K562 (cell line): ENCODE measurements around the gene AKR1D1. TPM values are rescaled to one million over a fixed set of nuclear protein-coding genes. Genes with fewer than 3 reads are reported as not detected.
A peak's percentile ranks its signal among the peaks of the same experiment; 100 is the strongest.
"Not testable (repeated sequence)": the region's sequence is repeated elsewhere in the genome, so short reads cannot be mapped to it uniquely, and the experiment has no call there.

Experiments
- ATAC-seq: fragments of 200-7000 bp; cut with Tn5 transposase; 3 replicates; pipeline ENCODE4 v1.9.1; 2020; ENCODE audit warnings: moderate library complexity
- BruUV-seq: library from RNA; stranded (reverse); fragments of 400-500 nt; replicated peaks from 2 replicates; lab custom pipeline; 2021; lab: Mats Ljungman, UMichigan
- CTCF ChIA-PET: fragments of 300-600 bp; formaldehyde crosslinking; extraction: SDS; loops from one replicate; lab custom pipeline; 2021; ENCODE audit warnings: low intra/inter-chr PET ratio; lab: Yijun Ruan, JAX
- POLR2A ChIA-PET: fragments of 300-600, 350-650 bp; sonication (Branson Sonifier 250); formaldehyde crosslinking; extraction: SDS; loops from one replicate; lab custom pipeline; 2021; ENCODE audit warnings: antibody characterized with exemption, inconsistent platforms; lab: Yijun Ruan, JAX
- DNase-seq, 4 experiments: peaks; one replicate each; pipeline versions ENCODE4 v3.0.0 to v3.0.0-alpha.2; 2011 to 2018; ENCODE audit warnings: low spot score in 3 of 4, mixed read lengths in 3 of 4; ENCODE audit errors: extremely low read depth in 1 of 4
- FAIRE-seq: peaks from 2 replicates; lab custom pipeline; 2011; peaks lifted over from hg19 to GRCh38; lab: Jason Lieb, UNC
- H2AFZ ChIP-seq: 2 replicates; pipeline ENCODE4 v1.6.0; 2011; ENCODE audit warnings: low read depth, low read length, control low read depth, inconsistent platforms
- H3K27ac ChIP-seq: fragments of 200-600 bp; 3 replicates; pipeline ENCODE4 v1.8.0; 2011; ENCODE audit warnings: low read depth, mild to moderate bottlenecking, control low read depth, inconsistent platforms, low read length, moderate library complexity, mixed read lengths; ENCODE audit errors: extremely low read depth
- H3K27me3 ChIP-seq, 2 experiments: fragments of 300-600 bp in 1 of 2; 2 replicates in 1 of 2; 3 replicates in 1 of 2; pipeline versions ENCODE4 v1.6.0 to v1.8.0; 2011; ENCODE audit warnings: inconsistent platforms in 2 of 2, low read length in 2 of 2, mild to moderate bottlenecking in 1 of 2, mixed read lengths in 1 of 2, moderate library complexity in 1 of 2; ENCODE audit not compliant: control insufficient read depth in 2 of 2, insufficient read depth in 2 of 2
- H3K36me3 ChIP-seq: fragments of 300-600 bp; 3 replicates; pipeline ENCODE4 v1.8.0; 2011; ENCODE audit warnings: mild to moderate bottlenecking, low read length, inconsistent platforms; ENCODE audit not compliant: control insufficient read depth, insufficient read depth
- H3K4me1 ChIP-seq, 2 experiments: fragments of 200-600 bp in 1 of 2; replicated peaks in 1 of 2; 2 replicates in 1 of 2; 3 replicates in 1 of 2; pipeline versions ENCODE4 v1.5.1 to v1.8.0; 2011; ENCODE audit warnings: inconsistent platforms in 2 of 2, low read length in 2 of 2, mild to moderate bottlenecking in 1 of 2, mixed read lengths in 1 of 2, moderate library complexity in 1 of 2; ENCODE audit not compliant: control insufficient read depth in 2 of 2, insufficient read depth in 2 of 2
- H3K4me2 ChIP-seq: 2 replicates; pipeline ENCODE4 v1.6.1; 2011; ENCODE audit warnings: low read length, control low read depth, inconsistent platforms, mixed read lengths; ENCODE audit not compliant: insufficient read depth
- H3K4me3 ChIP-seq: fragments of 200-600 bp; sonication (generic), shearing (Covaris generic); 2 replicates; pipeline ENCODE4 v1.5.1; 2016; ENCODE audit warnings: control low read depth, inconsistent platforms
- H3K79me2 ChIP-seq: fragments of 200-600 bp; 3 replicates; pipeline ENCODE4 v1.8.0; 2011; ENCODE audit warnings: low read length, inconsistent platforms; ENCODE audit not compliant: control insufficient read depth, insufficient read depth
- H3K9ac ChIP-seq, 2 experiments: 2 replicates each; pipeline versions ENCODE4 v1.6.0 to v1.6.1; 2011; ENCODE audit warnings: low read depth in 2 of 2, low read length in 2 of 2, control low read depth in 1 of 2, inconsistent platforms in 1 of 2, mild to moderate bottlenecking in 1 of 2, mixed read lengths in 1 of 2; ENCODE audit not compliant: insufficient read depth in 1 of 2
- H3K9me1 ChIP-seq: one replicate; pipeline ENCODE4 v1.6.0; 2011; ENCODE audit warnings: inconsistent platforms, mild to moderate bottlenecking, low read length, moderate library complexity; ENCODE audit not compliant: control insufficient read depth, insufficient read depth
- H3K9me3 ChIP-seq: replicated peaks from 2 replicates; pipeline ENCODE4 v1.5.1; 2011; ENCODE audit warnings: low read depth, low read length, inconsistent platforms; ENCODE audit not compliant: control insufficient read depth, insufficient read depth
- H4K20me1 ChIP-seq: replicated peaks from 2 replicates; pipeline ENCODE4 v1.6.1; 2011; ENCODE audit warnings: low read length, inconsistent platforms, mixed read lengths; ENCODE audit not compliant: control insufficient read depth, insufficient read depth
- CBFB ChIP-seq: sonication (generic); formaldehyde crosslinking; IDR thresholded peaks from 2 replicates; pipeline ENCODE4 v1.4.0; 2020; ENCODE audit warnings: mild to moderate bottlenecking, missing genetic modification reagents
- CREM ChIP-seq: IDR thresholded peaks from 2 replicates; pipeline ENCODE4 v1.6.1; 2014; ENCODE audit warnings: antibody characterized with exemption, low read depth
- GTF2A2 ChIP-seq: IDR thresholded peaks from 2 replicates; pipeline ENCODE4 v1.6.1; 2016; ENCODE audit warnings: mild to moderate bottlenecking, missing genetic modification characterization, missing compliant biosample characterization
- L3MBTL2 ChIP-seq: fragments of 450-650 bp; IDR thresholded peaks from 2 replicates; pipeline ENCODE4 v1.6.1; 2016; ENCODE audit warnings: mild to moderate bottlenecking, moderate library complexity
- SMARCA4 ChIP-seq: fragments of 450-650 bp; IDR thresholded peaks from 2 replicates; pipeline ENCODE4 v1.6.1; 2016
- WGBS: fragments of 100-300 bp; shearing (Covaris generic); methylation state at CpG from one replicate; pipeline ENCODE4 v1.1.6; 2016; ENCODE audit warnings: low coverage, mixed read lengths; ENCODE audit not compliant: insufficient coverage; ENCODE audit errors: missing lambda C conversion rate; 5-methylcytosine and 5-hydroxymethylcytosine counted together
- in situ Hi-C: fragments of 300-500 bp; cut with MboI; formaldehyde crosslinking; loops from 4 replicates; pipeline ENCODE4 v1.15.0; 2018; ENCODE audit warnings: inconsistent platforms, mixed read lengths
- intact Hi-C: fragments of 100-400 bp; cut with micrococcal nuclease; formaldehyde crosslinking; loops from 2 replicates; pipeline ENCODE4 v1.14.2; 2022
- polyA plus RNA-seq, 8 experiments: library from polyadenylated mRNA; depleted of rRNA in 4 of 8; stranded (reverse) in 5 of 8; unstranded in 3 of 8; fragments of >200 nt; fragmentation: Nextera tagmentation in 2 of 8; fragmentation: Illumina TruSeq in 1 of 8; extraction: Ambion mirVana in 2 of 8; extraction: Trizol in 1 of 8; gene quantifications; 2 replicates each; pipeline versions ENCODE4 v1.2.1 to v1.2.3, GENCODE V29; 2011 to 2014; ENCODE audit warnings: inconsistent platforms in 1 of 8, missing spikeins in 1 of 8
- total RNA-seq, 7 experiments: library from RNA; depleted of rRNA in 6 of 7; stranded (reverse); fragments of >200 nt in 6 of 7; fragmentation: Illumina TruSeq in 2 of 7; extraction: Trizol in 2 of 7; gene quantifications; 2 replicates each; pipeline versions ENCODE4 v1.2.1 to v1.2.3, GENCODE V29; 2011 to 2021; ENCODE audit warnings: low replicate concordance in 1 of 7
- TF ChIP-seq, protein P1 (sequence below): sonication (generic); formaldehyde crosslinking; IDR thresholded peaks from 2 replicates; pipeline ENCODE4 v1.8.1; 2023; ENCODE audit warnings: mild to moderate bottlenecking, missing genetic modification reagents
- TF ChIP-seq, protein P2 (sequence below): sonication (generic); formaldehyde crosslinking; IDR thresholded peaks from 2 replicates; pipeline ENCODE4 v1.8.1; 2023; ENCODE audit warnings: mild to moderate bottlenecking, missing genetic modification reagents

AKR1D1 gene
- total and polyA plus RNA-seq, 9 of the 15 experiments (the other 6 are each of a cell fraction or from before 2014, with no cell fraction given): not detected

DNA sequence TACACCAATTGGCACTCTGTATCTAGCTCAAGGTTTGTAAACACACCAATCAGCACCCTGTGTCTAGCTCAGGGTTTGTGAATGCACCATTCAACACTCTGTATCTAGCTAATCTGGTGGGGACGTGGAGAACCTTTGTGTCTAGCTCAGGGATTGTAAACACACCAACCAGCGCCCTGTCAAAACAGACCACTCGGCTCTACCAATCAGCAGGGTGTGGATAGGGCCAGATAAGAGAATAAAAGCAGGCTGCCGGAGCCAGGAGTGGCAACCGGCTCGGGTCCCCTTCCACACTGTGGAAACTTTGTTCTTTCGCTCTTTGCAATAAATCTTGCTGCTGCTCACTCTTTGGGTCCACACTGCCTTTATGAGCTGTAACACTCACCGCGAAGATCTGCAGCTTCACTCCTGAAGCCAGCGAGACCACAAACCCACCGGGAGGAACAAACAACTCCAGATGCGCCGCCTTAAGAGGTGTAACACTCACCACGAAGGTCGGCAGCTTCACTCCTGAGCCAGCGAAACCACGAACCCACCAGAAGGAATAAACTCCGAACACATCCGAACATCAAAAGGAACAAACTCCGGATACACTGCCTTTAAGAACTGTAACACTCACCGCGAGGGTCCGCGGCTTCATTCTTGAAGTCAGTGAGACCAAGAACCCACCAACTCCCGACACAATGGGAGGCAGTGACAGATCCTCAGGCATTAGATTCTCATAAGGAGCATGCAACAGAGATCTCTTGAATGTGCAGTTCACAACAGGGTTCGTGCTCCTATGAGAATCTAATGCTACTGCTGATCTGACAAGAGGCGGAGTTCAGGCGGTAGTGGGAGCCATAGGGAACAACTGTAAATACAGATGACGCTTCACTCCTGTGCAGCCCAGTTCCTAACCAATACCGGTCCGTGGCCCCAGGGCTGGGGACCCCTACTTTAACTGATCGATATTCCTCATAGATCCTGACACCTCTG, 70.8 kb downstream of the AKR1D1 start:
- H4K20me1 ChIP-seq, POLR2A ChIA-PET, in situ Hi-C loops, H3K79me2 ChIP-seq, CTCF ChIA-PET, H3K36me3 ChIP-seq, H3K9me3 ChIP-seq, H3K9me1 ChIP-seq, H3K4me1 ChIP-seq: not testable (repeated sequence)
- peak overlapping the region; percentile 34 to 54; a peak in 2 of 4 replicates for H3K9ac ChIP-seq
- H3K4me2 ChIP-seq: peak overlapping the region; percentile 77
- peak in 1 of 4 experiments; percentile 50 for DNase-seq
- peak; percentile 55 for FAIRE-seq
- ATAC-seq: peak; percentile 95
- peaks cover 0 to 13% of the 10 kb centered on the region in 2 experiments; a peak in 4 of 5 replicates for H3K27me3 ChIP-seq
- peak overlapping the region; percentile 26 for H3K4me3 ChIP-seq
- H3K27ac ChIP-seq: peak overlapping the region; percentile 23; the same call in 1 of the 3 replicates
- intact Hi-C loops: loop anchor here (10.0 kb wide), 1 partner anchor 242 kb away; no protein-coding TSS in a partner anchor
- BruUV-seq: TSS peak; percentile 93
- H2AFZ ChIP-seq: peak overlapping the region; percentile 91
- WGBS: 9% methylated on average over 30 of the region's 32 CpGs
- TF ChIP-seq, protein P1, sequence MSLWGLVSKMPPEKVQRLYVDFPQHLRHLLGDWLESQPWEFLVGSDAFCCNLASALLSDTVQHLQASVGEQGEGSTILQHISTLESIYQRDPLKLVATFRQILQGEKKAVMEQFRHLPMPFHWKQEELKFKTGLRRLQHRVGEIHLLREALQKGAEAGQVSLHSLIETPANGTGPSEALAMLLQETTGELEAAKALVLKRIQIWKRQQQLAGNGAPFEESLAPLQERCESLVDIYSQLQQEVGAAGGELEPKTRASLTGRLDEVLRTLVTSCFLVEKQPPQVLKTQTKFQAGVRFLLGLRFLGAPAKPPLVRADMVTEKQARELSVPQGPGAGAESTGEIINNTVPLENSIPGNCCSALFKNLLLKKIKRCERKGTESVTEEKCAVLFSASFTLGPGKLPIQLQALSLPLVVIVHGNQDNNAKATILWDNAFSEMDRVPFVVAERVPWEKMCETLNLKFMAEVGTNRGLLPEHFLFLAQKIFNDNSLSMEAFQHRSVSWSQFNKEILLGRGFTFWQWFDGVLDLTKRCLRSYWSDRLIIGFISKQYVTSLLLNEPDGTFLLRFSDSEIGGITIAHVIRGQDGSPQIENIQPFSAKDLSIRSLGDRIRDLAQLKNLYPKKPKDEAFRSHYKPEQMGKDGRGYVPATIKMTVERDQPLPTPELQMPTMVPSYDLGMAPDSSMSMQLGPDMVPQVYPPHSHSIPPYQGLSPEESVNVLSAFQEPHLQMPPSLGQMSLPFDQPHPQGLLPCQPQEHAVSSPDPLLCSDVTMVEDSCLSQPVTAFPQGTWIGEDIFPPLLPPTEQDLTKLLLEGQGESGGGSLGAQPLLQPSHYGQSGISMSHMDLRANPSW (CRISPR knock-in tag): peak; percentile 41; the same call in 1 of the 2 replicates
- TF ChIP-seq SMARCA4: peak; percentile 35; the same call in 1 of the 2 replicates
- 0 out of 2 replicates have a peak, but pooled peaks have one; percentile 47 for TF ChIP-seq L3MBTL2
- TF ChIP-seq CREM: peak; percentile 37; the same call in 1 of the 2 replicates
- 0 out of 2 replicates have a peak, but pooled peaks have one; percentile 40 for TF ChIP-seq CBFB (CRISPR knock-in tag)
- TF ChIP-seq, protein P2, sequence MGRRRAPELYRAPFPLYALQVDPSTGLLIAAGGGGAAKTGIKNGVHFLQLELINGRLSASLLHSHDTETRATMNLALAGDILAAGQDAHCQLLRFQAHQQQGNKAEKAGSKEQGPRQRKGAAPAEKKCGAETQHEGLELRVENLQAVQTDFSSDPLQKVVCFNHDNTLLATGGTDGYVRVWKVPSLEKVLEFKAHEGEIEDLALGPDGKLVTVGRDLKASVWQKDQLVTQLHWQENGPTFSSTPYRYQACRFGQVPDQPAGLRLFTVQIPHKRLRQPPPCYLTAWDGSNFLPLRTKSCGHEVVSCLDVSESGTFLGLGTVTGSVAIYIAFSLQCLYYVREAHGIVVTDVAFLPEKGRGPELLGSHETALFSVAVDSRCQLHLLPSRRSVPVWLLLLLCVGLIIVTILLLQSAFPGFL (CRISPR knock-in tag): peak; percentile 82; the same call in 1 of the 2 replicates
- peak; percentile 52; the same call in 1 of the 2 replicates for TF ChIP-seq GTF2A2 (tag)
